RPMI7951 (cell line): ENCODE results near the gene CTNNA3. TPM values are rescaled to one million over a fixed set of nuclear protein-coding genes. Genes with fewer than 3 reads are reported as not detected.
A peak's percentile ranks its signal among the peaks of the same experiment; 100 is the strongest.

Experiments
- DNase-seq: peaks from one replicate; pipeline ENCODE4 v3.0.0-alpha.2; 2012; ENCODE audit warnings: low read depth
- total RNA-seq: library from RNA; depleted of rRNA; stranded (reverse); fragments of >200 nt; shearing (Covaris generic); gene quantifications from 2 replicates; pipeline ENCODE4 v1.2.3, GENCODE V29; 2014

CTNNA3 gene
- total RNA-seq, 1 experiment from 2014 or later = not detected

GRCh38 chr10:67015225-67015624 lies 680.8 kb downstream of the CTNNA3 start:
- peak; percentile 2 for DNase-seq

GRCh38 chr10:67011981-67012380 lies 684.0 kb downstream of the CTNNA3 start:
- DNase-seq = no peak

- no peak for DNase-seq
Measured at GRCh38 chr10:67011480-67011879, 684.5 kb downstream of the CTNNA3 start.

- no peak for DNase-seq
Measured at GRCh38 chr10:67005981-67006380, 690.0 kb downstream of the CTNNA3 start.

GRCh38 chr10:67004690-67005089 lies 691.3 kb downstream of the CTNNA3 start:
- no peak for DNase-seq

GRCh38 chr10:66999762-67000545 lies 696.0 kb downstream of the CTNNA3 start:
- no peak for DNase-seq

- DNase-seq = no peak
Measured at GRCh38 chr10:66996996-66997395, 699.0 kb downstream of the CTNNA3 start.

GRCh38 chr10:66990143-66990830 lies 705.7 kb downstream of the CTNNA3 start:
- DNase-seq = no peak

GRCh38 chr10:66983475-66983818 lies 712.5 kb downstream of the CTNNA3 start:
- DNase-seq = no peak

GRCh38 chr10:66982792-66983474 lies 713.1 kb downstream of the CTNNA3 start:
- no peak for DNase-seq

- no peak for DNase-seq
Measured at GRCh38 chr10:66982053-66982420, 714.0 kb downstream of the CTNNA3 start.

GRCh38 chr10:66981361-66982052 lies 714.5 kb downstream of the CTNNA3 start:
- no peak for DNase-seq

GRCh38 chr10:66980246-66980815 lies 715.7 kb downstream of the CTNNA3 start:
- no peak for DNase-seq

- DNase-seq = no peak
Measured at GRCh38 chr10:66964946-66965345, 731.0 kb downstream of the CTNNA3 start.

- DNase-seq = no peak
Measured at GRCh38 chr10:66958466-66958865, 737.5 kb downstream of the CTNNA3 start.

GRCh38 chr10:66951896-66952295 lies 744.1 kb downstream of the CTNNA3 start:
- no peak for DNase-seq

- no peak for DNase-seq
Measured at GRCh38 chr10:66943590-66943989, 752.4 kb downstream of the CTNNA3 start.

GRCh38 chr10:66942407-66942806 lies 753.6 kb downstream of the CTNNA3 start:
- no peak for DNase-seq

- DNase-seq = no peak
Measured at GRCh38 chr10:66941491-66941890, 754.5 kb downstream of the CTNNA3 start.

- DNase-seq = no peak
Measured at GRCh38 chr10:66940965-66941364, 755.0 kb downstream of the CTNNA3 start.

- DNase-seq = no peak
Measured at GRCh38 chr10:66934711-66935110, 761.3 kb downstream of the CTNNA3 start.

GRCh38 chr10:66931949-66932343 lies 764.0 kb downstream of the CTNNA3 start:
- DNase-seq = no peak
